Endothelial cell (in vitro differentiated cells): ENCODE data around the gene ZNF451. TPM values are rescaled to one million over a fixed set of nuclear protein-coding genes. Genes with fewer than 3 reads are reported as not detected.

Source experiments
- DNase-seq: peaks from one replicate; pipeline ENCODE4 v3.0.0; 2021; ENCODE audit warnings: low spot score
- H3K27ac Mint-ChIP-seq: one replicate; pipeline ENCODE4 v1.8.0; 2021; ENCODE audit warnings: mixed read lengths, inconsistent platforms; ENCODE audit not compliant: unreplicated experiment
- H3K27me3 Mint-ChIP-seq: one replicate; pipeline ENCODE4 v1.8.0; 2021; ENCODE audit warnings: mild to moderate bottlenecking, moderate library complexity, mixed read lengths, inconsistent platforms; ENCODE audit not compliant: unreplicated experiment
- H3K36me3 Mint-ChIP-seq: one replicate; pipeline ENCODE4 v1.8.0; 2021; ENCODE audit warnings: mild to moderate bottlenecking, low read depth, mixed read lengths, inconsistent platforms; ENCODE audit not compliant: unreplicated experiment
- H3K4me1 Mint-ChIP-seq: one replicate; pipeline ENCODE4 v1.8.0; 2021; ENCODE audit warnings: mild to moderate bottlenecking, mixed read lengths, inconsistent platforms; ENCODE audit not compliant: unreplicated experiment
- H3K4me3 Mint-ChIP-seq: one replicate; pipeline ENCODE4 v1.8.0; 2021; ENCODE audit warnings: mild to moderate bottlenecking, mixed read lengths, inconsistent platforms; ENCODE audit not compliant: unreplicated experiment
- H3K9me3 Mint-ChIP-seq: one replicate; pipeline ENCODE4 v1.8.0; 2021; ENCODE audit warnings: mixed read lengths, inconsistent platforms; ENCODE audit not compliant: unreplicated experiment
- CTCF ChIP-seq: fragments of 200-600 bp; sonication (generic); IDR thresholded peaks from one replicate; pipeline ENCODE4 v1.5.0; 2021; ENCODE audit warnings: antibody characterized with exemption; ENCODE audit not compliant: unreplicated experiment
- total RNA-seq: library from RNA; stranded (reverse); fragmentation: NEBNext Ultra II Directional; extraction: Animal tissue kit (Norgen Biotek cat#: 25700); gene quantifications from one replicate; pipeline ENCODE4 v1.2.1, GENCODE V29; 2021; ENCODE audit not compliant: unreplicated experiment

ZNF451 gene
- total RNA-seq, 1 donor from 2014 or later: 129 TPM

- peaks cover 26% of the 10 kb centered on the region for H3K36me3 Mint-ChIP-seq
- H3K9me3 Mint-ChIP-seq: no peaks in the 10 kb centered on the region
- no peak overlapping the region for H3K4me3 Mint-ChIP-seq
- no peak overlapping the region for H3K27ac Mint-ChIP-seq
- H3K4me1 Mint-ChIP-seq: peaks cover 41% of the 10 kb centered on the region
- DNase-seq: no peak
- no peaks in the 10 kb centered on the region for H3K27me3 Mint-ChIP-seq
- no peak for TF ChIP-seq CTCF
Observed at GRCh38 chr6:57094689-57095088, 4.7 kb downstream of the ZNF451 start.

- H3K4me3 Mint-ChIP-seq: no peak overlapping the region
Observed at GRCh38 chr6:57097596-57097995, 7.6 kb downstream of the ZNF451 start.

GRCh38 chr6:57102976-57103375 is 13.0 kb downstream of the ZNF451 start:
- Mint-ChIP-seq H3K27me3 (no peaks in the 10 kb centered on the region), H3K4me1 (peaks cover 19% of the 10 kb centered on the region), H3K9me3 (no peaks in the 10 kb centered on the region), H3K27ac (no peak overlapping the region), H3K36me3 (peaks cover 47% of the 10 kb centered on the region), H3K4me3 (peak overlapping the region; percentile 14)
- TF ChIP-seq CTCF: no peak
- no peak for DNase-seq

More at GRCh38 chr6:57097596-57097995, 7.6 kb downstream of the ZNF451 start:
- Mint-ChIP-seq H3K9me3 (no peaks in the 10 kb centered on the region), H3K36me3 (peaks cover 46% of the 10 kb centered on the region), H3K27ac (peak overlapping the region; percentile 17), H3K27me3 (no peaks in the 10 kb centered on the region), H3K4me1 (peaks cover 40% of the 10 kb centered on the region)
- DNase-seq: no peak
- no peak for TF ChIP-seq CTCF

- no peak for DNase-seq
- H3K36me3 Mint-ChIP-seq: peaks cover 40% of the 10 kb centered on the region
- H3K4me1 Mint-ChIP-seq: peaks cover 13% of the 10 kb centered on the region
- no peak overlapping the region for H3K27ac Mint-ChIP-seq
- no peak for TF ChIP-seq CTCF
- no peak overlapping the region for H3K4me3 Mint-ChIP-seq
- H3K9me3 Mint-ChIP-seq: no peaks in the 10 kb centered on the region
- H3K27me3 Mint-ChIP-seq: no peaks in the 10 kb centered on the region
Observed at GRCh38 chr6:57104336-57104735, 14.3 kb downstream of the ZNF451 start.

- Mint-ChIP-seq H3K27ac (no peak overlapping the region), H3K27me3 (no peaks in the 10 kb centered on the region), H3K4me3 (no peak overlapping the region), H3K9me3 (no peaks in the 10 kb centered on the region), H3K36me3 (peaks cover 18% of the 10 kb centered on the region), H3K4me1 (no peaks in the 10 kb centered on the region)
- TF ChIP-seq CTCF: no peak
- DNase-seq: no peak
Observed at GRCh38 chr6:57106990-57107389, 17.0 kb downstream of the ZNF451 start.
